Upper lobe of left lung (tissue), 4 donors: ENCODE results near the gene SSPN.

ENCODE experiments used
- CTCF ChIP-seq, 6 experiments: fragments of 450-650 bp in 4 of 6; fragments of 200-600 bp in 2 of 6; sonication (generic) in 2 of 6; IDR thresholded peaks; one replicate each; pipeline ENCODE4 v1.5.1; 2016 to 2019; ENCODE audit warnings: antibody characterized with exemption in 6 of 6
- EP300 ChIP-seq, 4 donors: sonication (generic); formaldehyde crosslinking; IDR thresholded peaks; one replicate each; pipeline ENCODE4 v1.5.1; 2017; ENCODE audit warnings: antibody characterized with exemption in 4 of 4, control low read depth in 2 of 4
- POLR2A ChIP-seq, 4 donors: fragments of 450-650 bp; IDR thresholded peaks; one replicate each; pipeline ENCODE4 v1.5.1; 2016 to 2017; ENCODE audit warnings: antibody characterized with exemption in 4 of 4, mild to moderate bottlenecking in 2 of 4
- POLR2AphosphoS5 ChIP-seq, 2 donors: sonication (generic); formaldehyde crosslinking; IDR thresholded peaks; one replicate each; pipeline ENCODE4 v1.5.1; 2017; ENCODE audit warnings: antibody characterized with exemption in 2 of 2

DNA sequence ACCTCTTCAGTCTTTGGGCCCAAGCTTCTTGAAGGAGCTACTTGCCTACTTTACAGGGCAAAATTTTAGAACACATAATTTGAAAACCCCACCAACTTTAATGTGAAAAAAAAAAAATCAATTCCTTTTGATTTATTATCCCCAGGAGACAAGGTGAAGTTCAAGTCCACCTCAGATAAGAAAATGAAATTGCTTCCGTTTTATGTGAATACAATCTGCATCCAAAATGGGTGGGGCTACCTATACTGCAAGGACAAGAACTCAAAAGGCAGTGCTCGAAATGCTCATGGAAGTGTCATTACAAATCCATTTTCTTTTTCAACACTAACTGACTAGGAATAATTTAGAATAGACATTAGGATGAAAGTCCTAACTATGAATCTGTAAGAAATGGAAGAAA lies 45.7 kb downstream of the SSPN start:
- no peak for TF ChIP-seq CTCF (IDR thresholded peaks at IDR 0.05)
- no peak for TF ChIP-seq POLR2A (IDR thresholded peaks at IDR 0.05)
- TF ChIP-seq POLR2AphosphoS5 (IDR thresholded peaks at IDR 0.05), result no peak
- TF ChIP-seq EP300 (IDR thresholded peaks at IDR 0.05), result no peak
